GM19099 (cell line): Measurements from ENCODE around the gene ANXA6.

Source experiments
- POLR2A ChIP-seq: IDR thresholded peaks from 3 replicates; pipeline ENCODE4 v1.6.1; 2011; ENCODE audit warnings: low read depth; ENCODE audit not compliant: insufficient read length; ENCODE audit errors: extremely low read depth

Gene ANXA6

GRCh38 chr5:151184316-151185042, 26.9 kb upstream of the ANXA6 start:
- TF ChIP-seq POLR2A = no peak

DNA sequence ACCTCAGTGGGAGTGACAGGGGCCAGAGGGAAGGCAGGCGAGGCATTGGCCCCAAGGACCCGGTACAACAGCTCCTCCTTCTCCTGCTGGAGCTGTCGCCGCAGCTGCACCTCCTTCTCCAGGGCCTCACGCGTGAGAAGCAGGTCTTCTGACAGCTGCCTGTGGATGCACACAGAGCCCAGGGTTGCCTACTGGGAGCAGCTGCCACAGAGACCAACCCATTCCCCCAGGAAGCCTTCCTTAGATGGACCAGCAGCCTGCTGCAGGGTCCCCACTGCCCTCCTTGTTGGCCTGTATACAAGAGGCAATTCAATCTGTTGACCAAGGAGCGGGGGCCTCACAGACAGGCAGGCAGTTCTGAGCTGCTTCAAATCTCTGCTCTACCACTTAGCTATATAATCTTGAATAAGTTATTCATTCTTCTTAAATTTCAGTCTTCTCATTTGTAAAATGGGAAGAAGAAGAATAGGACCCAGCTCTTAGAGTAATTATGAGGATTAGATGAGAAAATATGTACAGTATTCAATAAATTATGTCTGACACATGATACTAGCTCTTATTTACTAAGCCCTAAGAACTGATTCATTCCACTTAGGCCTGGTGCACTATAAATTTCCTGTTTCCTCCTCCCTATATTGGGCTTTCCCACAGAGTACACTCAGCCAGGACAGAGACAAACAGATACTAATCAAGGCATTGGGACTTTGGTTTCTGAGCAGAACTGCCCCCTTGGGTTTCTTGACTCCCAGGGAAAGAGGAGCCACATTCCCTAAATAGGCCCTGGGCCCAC, 26.1 kb upstream of the ANXA6 start:
- no peak for TF ChIP-seq POLR2A

- no peak for TF ChIP-seq POLR2A
Observed at GRCh38 chr5:151182976-151183375, 25.4 kb upstream of the ANXA6 start.

DNA sequence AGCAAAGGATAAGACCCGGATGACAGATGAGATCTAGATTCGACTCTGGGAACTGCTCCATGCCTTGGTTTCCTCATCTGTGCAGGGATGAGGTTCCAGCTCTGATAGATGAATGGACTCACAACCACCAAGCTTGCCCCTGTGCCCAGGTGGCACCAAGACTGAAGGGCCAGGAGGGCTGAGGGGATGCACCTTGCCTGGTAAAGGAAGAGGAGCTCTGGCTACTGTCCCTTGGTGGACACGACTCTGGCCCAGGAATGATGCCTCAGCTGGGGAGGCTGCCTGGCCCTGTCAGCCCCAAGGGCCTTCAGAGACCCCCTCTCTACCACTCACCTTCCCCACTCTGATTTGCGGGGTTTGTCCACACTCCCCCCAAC, 24.9 kb upstream of the ANXA6 start:
- TF ChIP-seq POLR2A = no peak

DNA sequence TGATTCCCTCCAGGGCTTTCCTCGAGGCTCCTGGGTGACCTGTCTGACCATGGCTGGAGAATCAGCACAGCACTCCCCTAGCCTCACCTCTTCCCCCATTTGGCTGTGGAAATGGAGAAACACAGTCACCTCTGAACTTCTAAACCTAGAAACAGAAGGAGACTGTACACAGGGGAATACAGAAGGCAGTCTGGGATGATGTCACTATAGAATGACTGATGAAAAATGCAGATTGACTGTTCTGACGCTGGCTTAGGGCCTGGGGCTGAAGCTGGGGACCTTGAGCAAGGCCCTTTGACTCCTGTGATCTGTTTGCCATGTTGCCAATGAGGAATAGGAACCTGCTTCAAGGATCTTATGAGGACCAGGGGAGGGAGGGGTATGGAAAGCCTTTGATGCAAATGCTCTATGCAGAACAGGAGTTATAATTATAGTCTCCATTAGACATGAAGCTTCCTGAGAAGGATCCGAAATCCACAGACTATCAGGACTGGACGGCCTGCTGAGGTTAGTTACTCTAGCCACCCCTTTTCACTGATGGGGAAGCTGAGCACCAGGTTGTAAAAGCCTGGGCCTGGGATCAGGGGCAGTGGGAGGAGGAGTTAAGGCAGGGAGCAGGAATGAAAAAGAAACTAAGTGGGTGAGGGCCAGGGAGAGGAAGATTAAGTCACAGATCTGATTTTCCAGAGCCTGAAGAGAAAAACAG, 24.4 kb upstream of the ANXA6 start:
- no peak for TF ChIP-seq POLR2A

DNA sequence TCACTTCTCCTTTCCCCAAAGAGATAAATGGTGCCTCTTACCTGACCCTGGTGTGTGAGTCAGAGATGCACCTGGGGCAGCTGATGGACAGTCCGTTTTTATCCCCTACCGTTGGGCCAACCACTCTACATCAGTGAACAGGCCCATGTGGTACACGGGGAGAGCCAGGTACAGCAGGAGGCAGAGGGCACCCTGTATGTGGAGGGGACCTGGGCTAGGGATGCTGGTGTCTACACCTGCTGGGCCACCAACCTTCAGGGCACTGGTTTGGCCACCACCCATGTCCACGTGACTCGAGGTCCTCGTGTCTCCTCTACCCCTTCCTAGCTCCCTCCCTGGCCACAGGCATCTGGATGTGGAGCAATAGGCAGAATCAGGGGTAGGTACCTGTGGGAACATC, 22.7 kb upstream of the ANXA6 start:
- no peak for TF ChIP-seq POLR2A

DNA sequence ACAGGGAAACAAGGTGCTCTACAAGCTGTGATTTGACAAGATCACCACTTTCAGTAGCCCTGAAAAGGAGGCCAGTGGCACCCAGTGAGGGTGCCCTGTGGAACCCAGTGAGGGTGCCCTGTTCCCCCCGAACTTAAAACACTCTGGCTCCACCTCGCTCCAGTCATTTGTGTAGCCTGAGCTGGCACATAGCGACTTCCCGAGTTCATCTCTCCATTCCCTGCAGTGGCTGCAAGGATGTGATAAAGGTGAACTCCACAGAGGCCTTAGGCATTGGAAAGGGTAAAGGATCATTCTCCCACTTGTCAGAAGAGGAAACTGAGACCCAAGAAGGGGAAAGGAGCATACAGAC, 21.9 kb upstream of the ANXA6 start:
- no peak for TF ChIP-seq POLR2A

DNA sequence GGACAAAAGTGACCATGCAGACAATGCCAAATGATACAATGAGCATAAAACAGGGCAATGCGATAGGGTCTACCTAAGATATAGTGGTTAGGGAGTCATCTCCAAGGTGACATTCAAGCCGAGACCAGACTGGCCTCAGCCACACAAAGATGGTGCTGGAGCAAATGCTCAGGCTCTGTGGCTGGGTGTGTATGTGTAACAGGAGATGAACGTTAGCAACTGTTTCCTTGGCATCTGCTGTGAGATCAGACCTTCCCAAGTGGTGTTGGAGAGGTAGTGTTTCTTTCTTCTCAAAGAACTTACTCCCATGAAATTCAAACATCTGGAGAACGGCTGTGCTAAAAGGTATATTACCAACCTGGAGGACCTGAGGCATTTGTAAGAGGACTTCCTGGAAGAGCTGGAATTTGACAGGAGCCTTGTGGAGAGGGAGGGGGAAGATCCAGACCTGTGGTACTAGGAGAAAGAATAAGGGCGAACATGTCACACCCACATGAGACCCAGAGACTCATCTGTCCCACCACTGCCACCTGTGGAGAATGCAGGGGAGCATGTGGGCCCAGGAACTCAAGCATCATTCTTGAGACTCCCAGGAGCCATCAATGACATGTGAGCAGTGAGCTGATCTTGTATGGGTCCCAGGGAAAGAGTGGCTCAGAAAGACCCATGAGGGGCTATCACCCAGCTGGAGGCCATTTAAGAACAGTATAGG, 21.4 kb upstream of the ANXA6 start:
- TF ChIP-seq POLR2A = no peak

DNA sequence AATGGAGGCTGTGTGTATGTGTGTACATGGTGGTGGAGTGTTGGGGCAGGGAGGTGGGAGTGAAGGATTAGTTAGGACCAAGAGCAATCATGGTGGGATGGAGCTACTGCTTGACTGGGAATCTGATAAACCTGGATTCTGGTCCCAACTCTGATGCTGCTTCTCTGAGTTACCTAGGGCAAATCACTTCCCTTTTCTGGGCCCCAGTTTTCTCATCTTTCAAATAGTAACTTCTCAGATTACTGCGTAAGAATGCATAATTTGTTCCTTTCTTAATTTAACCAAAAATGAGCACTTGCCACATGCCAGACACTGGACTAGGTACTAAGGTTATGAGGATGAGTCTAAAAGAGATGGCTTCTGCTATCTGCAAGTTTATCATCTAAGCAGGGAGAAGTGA, 20.8 kb upstream of the ANXA6 start:
- no peak for TF ChIP-seq POLR2A

GRCh38 chr5:151174612-151175101, 17.1 kb upstream of the ANXA6 start:
- no peak for TF ChIP-seq POLR2A

DNA sequence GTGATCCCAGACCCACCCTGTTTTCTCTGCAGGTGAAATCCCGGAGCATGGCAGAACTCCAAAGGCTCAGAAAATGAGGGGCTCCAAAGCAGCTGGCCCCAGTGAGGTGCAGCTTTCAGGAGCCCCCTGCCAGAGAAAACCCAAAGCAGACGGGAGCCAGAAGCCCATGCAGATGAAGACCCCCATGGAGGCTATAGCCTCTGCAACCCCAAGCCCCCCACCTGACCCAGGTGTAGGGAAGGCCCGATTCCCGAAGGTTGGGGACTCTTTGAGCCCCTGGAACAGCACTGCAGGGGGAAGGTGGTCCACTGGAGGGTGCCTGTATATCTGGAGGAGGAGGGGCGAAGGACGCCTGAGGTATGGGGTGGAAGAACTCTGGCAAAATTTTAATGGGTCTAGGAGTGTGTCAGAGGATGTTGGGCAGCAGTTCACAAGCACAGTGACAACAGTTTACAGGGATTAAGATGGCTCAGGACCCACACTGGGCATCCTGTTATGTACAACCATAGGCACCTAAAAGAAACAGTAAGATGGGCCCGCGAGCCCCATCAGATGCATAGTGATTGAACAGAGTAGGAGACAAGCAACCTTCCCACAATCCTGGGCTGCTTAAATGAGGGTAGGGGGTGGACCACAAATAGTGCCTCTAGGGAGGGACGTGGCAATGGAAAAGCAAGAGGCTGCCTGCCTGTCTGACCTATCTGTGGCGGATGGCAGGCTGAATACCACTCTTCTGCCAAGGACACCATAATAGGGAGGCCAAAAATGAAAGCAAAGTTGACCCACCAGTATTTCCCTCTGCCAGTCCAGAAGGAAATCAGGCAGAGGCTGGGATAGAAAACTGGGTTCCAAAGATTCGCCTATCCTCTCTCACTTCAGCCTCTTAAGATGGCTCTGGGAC, 16.4 kb upstream of the ANXA6 start:
- no peak for TF ChIP-seq POLR2A

DNA sequence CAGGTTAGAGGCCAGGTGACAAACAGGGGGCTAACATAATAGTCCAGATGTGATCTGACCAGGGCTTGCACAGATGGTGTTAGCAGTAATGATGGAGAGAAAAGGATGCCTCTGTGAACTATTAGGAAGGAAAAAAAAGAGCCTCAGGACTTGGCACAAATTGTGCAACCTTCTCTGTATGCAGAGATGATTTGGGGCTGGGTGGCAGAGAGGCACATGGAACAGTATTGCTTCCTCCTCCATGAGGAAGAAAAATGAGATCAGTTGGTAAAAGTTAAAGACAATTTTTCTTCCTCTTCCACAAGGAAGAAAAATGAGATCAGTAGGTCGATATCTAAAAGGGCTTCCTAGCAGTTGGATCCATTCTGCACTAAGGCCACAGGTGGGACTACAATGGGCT, 13.9 kb upstream of the ANXA6 start:
- no peak for TF ChIP-seq POLR2A

DNA sequence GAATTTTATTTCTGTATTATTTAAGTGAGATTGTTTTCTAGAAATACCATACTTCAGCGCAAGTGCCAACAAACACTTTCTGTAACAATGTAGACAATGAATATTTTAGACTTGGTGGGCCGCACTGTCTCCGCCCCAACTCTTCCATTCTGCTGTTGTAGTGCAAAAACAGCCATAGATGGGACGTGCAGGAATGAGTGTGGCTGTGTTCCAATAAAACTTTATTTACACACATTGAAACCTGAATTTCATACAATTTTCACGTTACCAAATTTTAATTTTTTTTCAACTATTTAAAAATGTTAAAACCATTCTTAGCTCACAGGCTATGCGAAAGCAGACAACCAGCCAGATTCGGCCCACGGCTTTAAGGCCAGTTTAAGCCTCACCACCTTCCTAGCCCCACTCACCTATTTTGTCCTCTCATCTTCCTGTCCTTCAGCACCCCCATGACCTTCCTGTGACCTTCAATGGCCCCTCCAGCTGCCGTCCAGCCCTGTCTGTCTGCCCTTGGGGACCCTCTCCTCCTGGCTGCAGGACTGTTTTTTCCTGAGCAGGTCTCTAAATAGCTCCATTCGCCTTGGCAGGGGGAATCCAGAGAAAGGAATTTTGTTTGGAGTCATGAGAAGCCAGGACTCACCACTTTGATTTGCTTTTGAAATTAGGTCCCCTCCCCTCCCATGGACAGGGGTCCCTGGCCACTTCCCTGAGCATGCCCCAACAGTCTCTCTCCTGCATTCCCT, 11.2 kb upstream of the ANXA6 start:
- no peak for TF ChIP-seq POLR2A
